Lung (tissue), 12 donors: Measurements from ENCODE around the gene AFAP1. TPM values are rescaled to one million over a fixed set of nuclear protein-coding genes. Genes with fewer than 3 reads are reported as not detected.

ENCODE experiments used
- ATAC-seq: fragments of 200-7000 bp; cut with Tn5 transposase; one replicate; pipeline ENCODE4 v1.9.1; 2020; ENCODE audit warnings: moderate number of reproducible peaks; ENCODE audit not compliant: insufficient read depth, low FRiP score
- DNase-seq, 3 donors: peaks; one replicate each; pipeline ENCODE4 v3.0.0-alpha.2; 2013 to 2017
- H3K27ac ChIP-seq, 2 donors: one replicate each; pipeline ENCODE4 v1.5.1; 2013; ENCODE audit warnings: mild to moderate bottlenecking in 2 of 2, moderate library complexity in 2 of 2, control low read depth in 1 of 2, inconsistent platforms in 1 of 2, low read depth in 1 of 2, low read length in 1 of 2
- H3K27me3 ChIP-seq, 3 donors: one replicate each; pipeline ENCODE4 v1.5.1; 2013; ENCODE audit warnings: low read length in 2 of 3; ENCODE audit not compliant: control insufficient read depth in 3 of 3, insufficient read depth in 3 of 3
- H3K36me3 ChIP-seq, 4 donors: one replicate each; pipeline ENCODE4 v1.5.1; 2013; ENCODE audit warnings: low read length in 4 of 4, mild to moderate bottlenecking in 1 of 4, moderate library complexity in 1 of 4; ENCODE audit not compliant: control insufficient read depth in 4 of 4, insufficient read depth in 4 of 4
- H3K4me1 ChIP-seq, 5 donors: one replicate each; pipeline ENCODE4 v1.5.1; 2013; ENCODE audit warnings: low read length in 5 of 5, mild to moderate bottlenecking in 2 of 5, moderate library complexity in 1 of 5; ENCODE audit not compliant: control insufficient read depth in 5 of 5, insufficient read depth in 5 of 5
- H3K4me3 ChIP-seq: one replicate; pipeline ENCODE4 v1.5.1; 2013; ENCODE audit warnings: mild to moderate bottlenecking, control low read depth, moderate library complexity
- H3K9ac ChIP-seq, 2 donors: one replicate each; pipeline ENCODE4 v1.5.1; 2013; ENCODE audit warnings: low read length in 2 of 2, control low read depth in 1 of 2; ENCODE audit not compliant: insufficient read depth in 1 of 2
- H3K9me3 ChIP-seq, 4 donors: one replicate each; pipeline ENCODE4 v1.5.1; 2013; ENCODE audit warnings: low read length in 3 of 4, mild to moderate bottlenecking in 1 of 4, moderate library complexity in 1 of 4; ENCODE audit not compliant: control insufficient read depth in 4 of 4, insufficient read depth in 3 of 4
- WGBS, 2 donors: extraction: QIAGEN DNeasy Blood & Tissue Kit; methylation state at CpG; one replicate each; pipeline ENCODE4 v1.1.7; 2013; 5-methylcytosine and 5-hydroxymethylcytosine counted together
- polyA plus RNA-seq, 2 donors: library from polyadenylated mRNA; stranded (reverse); fragments of 200-250 nt; gene quantifications; one replicate each; pipeline ENCODE4 v1.2.1, GENCODE V29; 2013
- total RNA-seq, 2 donors: library from RNA; depleted of rRNA in 1 of 2; stranded (reverse); fragments of >200 nt in 1 of 2; gene quantifications; one replicate each; pipeline ENCODE4 v1.2.1, GENCODE V29; 2014 to 2021
- TF ChIP-seq, protein P1 (sequence below): IDR thresholded peaks from 2 replicates; pipeline ENCODE4 v1.5.1; 2012; ENCODE audit warnings: mild to moderate bottlenecking; ENCODE audit errors: control extremely low read depth, extremely low read depth
- donor health status: control.
- donor health status: control.
- donor health status: Bipolar disorder and iron deficiency.
- donor health status: healthy.
- donor health status: DM: yes; HTN: yes; CAD: no.

The AFAP1 gene
- total and polyA plus RNA-seq, 4 donors = 5.3 to 34.1 (median 12.3) TPM

DNA sequence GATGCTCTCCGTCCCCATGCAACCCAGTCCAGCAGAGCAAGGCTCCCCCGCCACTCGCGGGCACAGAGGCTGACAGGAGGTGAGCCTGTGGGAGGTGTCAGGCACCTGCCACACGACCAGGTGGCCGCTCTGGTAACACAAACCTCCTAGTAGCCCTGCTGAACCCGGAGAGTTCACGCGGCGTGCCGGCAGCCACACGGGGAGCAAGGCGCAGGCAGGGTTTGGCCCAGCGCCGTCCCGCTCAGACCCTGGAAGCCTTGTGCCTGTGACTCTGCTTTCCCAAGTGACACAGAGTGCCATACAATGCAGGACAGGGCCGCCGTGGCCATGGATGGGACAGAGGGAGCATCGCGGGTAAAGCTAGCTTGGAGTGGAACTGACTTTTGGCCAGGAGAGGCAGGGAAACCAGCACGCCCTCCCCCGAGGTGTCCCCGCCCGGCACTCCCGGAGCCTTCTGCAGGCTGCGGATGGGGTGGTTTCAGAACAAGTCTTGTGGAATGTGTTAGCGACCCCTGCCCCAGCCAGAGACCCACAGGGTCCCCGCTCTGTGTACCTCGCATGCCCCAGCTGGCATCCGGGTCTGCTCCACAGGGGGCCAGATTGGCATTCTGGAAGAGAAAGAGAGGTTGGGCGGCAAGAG lies 44.7 kb upstream of the AFAP1 start:
- H3K4me3 ChIP-seq = no peak overlapping the region
- TF ChIP-seq, protein P1, sequence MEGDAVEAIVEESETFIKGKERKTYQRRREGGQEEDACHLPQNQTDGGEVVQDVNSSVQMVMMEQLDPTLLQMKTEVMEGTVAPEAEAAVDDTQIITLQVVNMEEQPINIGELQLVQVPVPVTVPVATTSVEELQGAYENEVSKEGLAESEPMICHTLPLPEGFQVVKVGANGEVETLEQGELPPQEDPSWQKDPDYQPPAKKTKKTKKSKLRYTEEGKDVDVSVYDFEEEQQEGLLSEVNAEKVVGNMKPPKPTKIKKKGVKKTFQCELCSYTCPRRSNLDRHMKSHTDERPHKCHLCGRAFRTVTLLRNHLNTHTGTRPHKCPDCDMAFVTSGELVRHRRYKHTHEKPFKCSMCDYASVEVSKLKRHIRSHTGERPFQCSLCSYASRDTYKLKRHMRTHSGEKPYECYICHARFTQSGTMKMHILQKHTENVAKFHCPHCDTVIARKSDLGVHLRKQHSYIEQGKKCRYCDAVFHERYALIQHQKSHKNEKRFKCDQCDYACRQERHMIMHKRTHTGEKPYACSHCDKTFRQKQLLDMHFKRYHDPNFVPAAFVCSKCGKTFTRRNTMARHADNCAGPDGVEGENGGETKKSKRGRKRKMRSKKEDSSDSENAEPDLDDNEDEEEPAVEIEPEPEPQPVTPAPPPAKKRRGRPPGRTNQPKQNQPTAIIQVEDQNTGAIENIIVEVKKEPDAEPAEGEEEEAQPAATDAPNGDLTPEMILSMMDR = no peak
- H3K9me3 ChIP-seq = no peaks in the 10 kb centered on the region
- no peaks in the 10 kb centered on the region for H3K36me3 ChIP-seq
- ATAC-seq = no peak
- no peaks in the 10 kb centered on the region for H3K27me3 ChIP-seq
- H3K9ac ChIP-seq = no peak overlapping the region
- no peak for DNase-seq
- 90% methylated on average over 31 of the region's 31 CpGs for WGBS, 2 donors
- H3K27ac ChIP-seq = no peak overlapping the region
- peaks cover 0 to 9% (median 4%) of the 10 kb centered on the region in 5 donors for H3K4me1 ChIP-seq

DNA sequence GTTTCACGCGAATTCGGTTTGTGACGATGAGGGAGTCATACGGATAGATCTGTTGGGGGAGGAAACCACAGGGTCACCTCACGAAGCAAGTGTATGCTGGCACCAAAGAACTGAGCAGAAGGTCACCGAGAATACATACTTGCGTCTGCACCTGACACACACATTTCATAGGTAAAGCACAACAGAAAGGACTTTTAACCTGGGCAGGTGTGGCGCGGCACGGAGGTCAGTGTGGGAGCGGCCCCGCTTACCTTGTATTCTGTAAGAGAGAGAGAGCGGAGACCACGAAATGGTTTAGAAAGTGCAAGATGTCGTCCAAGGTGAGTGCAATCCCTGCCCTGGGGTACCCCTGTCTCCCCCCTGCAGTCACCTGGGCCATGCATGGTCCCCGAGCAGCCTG lies 43.6 kb upstream of the AFAP1 start:
- H3K4me1 ChIP-seq = peaks cover 0 to 15% (median 12%) of the 10 kb centered on the region in 5 donors
- DNase-seq (no peak), ATAC-seq (no peak)
- H3K4me3 ChIP-seq = no peak overlapping the region
- no peaks in the 10 kb centered on the region for H3K9me3 ChIP-seq
- TF ChIP-seq, protein P1 = no peak
- H3K27ac ChIP-seq = no peak overlapping the region
- no peaks in the 10 kb centered on the region for H3K27me3 ChIP-seq
- H3K9ac ChIP-seq = no peak overlapping the region
- WGBS, 2 donors = 94 to 95% methylated on average over 17 of the region's 17 CpGs
- H3K36me3 ChIP-seq = no peaks in the 10 kb centered on the region

DNA sequence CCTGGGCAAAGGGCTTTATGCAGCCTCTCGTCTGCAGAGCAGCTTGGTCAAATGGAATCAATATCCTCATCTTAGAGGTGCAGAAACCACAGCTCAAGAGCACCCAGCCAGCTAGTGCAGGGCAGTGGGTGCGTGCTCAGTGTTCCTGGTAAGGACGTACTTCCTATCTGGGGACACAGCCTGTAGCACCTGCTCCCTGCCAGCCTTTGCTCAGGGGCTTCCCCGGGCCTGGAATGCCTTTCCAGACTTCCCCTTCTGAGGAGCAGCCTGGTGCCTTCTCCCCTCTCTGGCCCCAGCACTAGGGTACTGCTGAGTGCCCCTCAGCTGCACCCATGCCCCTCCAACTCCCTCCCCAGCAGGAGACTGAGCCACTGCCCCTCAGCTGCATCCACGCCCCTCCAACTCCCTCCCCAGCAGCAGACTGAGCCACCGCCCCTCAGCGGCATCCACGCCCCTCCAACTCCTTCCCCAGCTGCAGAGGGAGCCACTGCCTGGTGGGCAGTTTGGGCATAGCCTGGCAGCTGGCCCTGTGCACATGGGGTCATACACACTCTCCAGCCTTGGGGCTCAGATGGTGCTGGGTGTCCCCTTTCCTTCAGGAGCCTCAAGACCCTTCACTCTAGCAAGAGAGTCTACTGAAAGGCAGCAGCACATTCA lies 42.2 kb upstream of the AFAP1 start:
- no peak overlapping the region for H3K9ac ChIP-seq
- H3K27me3 ChIP-seq = no peaks in the 10 kb centered on the region
- WGBS, 2 donors = 59 to 67% methylated on average over 8 of the region's 8 CpGs
- H3K9me3 ChIP-seq = no peaks in the 10 kb centered on the region
- TF ChIP-seq, protein P1 = no peak
- no peak for DNase-seq
- no peak overlapping the region for H3K27ac ChIP-seq
- H3K4me3 ChIP-seq = no peak overlapping the region
- H3K36me3 ChIP-seq = no peaks in the 10 kb centered on the region
- no peak for ATAC-seq
- H3K4me1 ChIP-seq = peaks cover 0 to 21% (median 12%) of the 10 kb centered on the region in 5 donors
